Renal pelvis (tissue), 4 donors: ENCODE data around the gene MYLK. TPM values are rescaled to one million over a fixed set of nuclear protein-coding genes. Genes with fewer than 3 reads are reported as not detected.
"Not testable (repeated sequence)": the region's sequence is repeated elsewhere in the genome, so short reads cannot be mapped to it uniquely, and the experiment has no call there.

Experiments used
- DNase-seq: peaks from one replicate; pipeline ENCODE4 v3.0.0-alpha.2; 2013
- polyA plus RNA-seq, 3 donors: library from polyadenylated mRNA; unstranded; fragments of 120-200 nt; gene quantifications; one replicate each; pipeline ENCODE4 v1.2.1, GENCODE V29; 2013; ENCODE audit not compliant: insufficient read length in 3 of 3

MYLK gene
- polyA plus RNA-seq, 3 donors = 126 to 154 (median 144) TPM

- no peak for DNase-seq
These were observed 178.4 kb downstream of the MYLK start for GRCh38 chr3:123705488-123706285.

GRCh38 chr3:123703663-123704062 is 180.5 kb downstream of the MYLK start:
- not testable (repeated sequence) for DNase-seq

- DNase-seq = no peak
These were observed 181.4 kb downstream of the MYLK start for GRCh38 chr3:123702720-123703119.

- not testable (repeated sequence) for DNase-seq
These were observed 182.1 kb downstream of the MYLK start for GRCh38 chr3:123702057-123702456.

- DNase-seq = no peak
These were observed 183.1 kb downstream of the MYLK start for GRCh38 chr3:123700791-123701722.

- no peak for DNase-seq
These were observed 185.3 kb downstream of the MYLK start for GRCh38 chr3:123698813-123699212.

- no peak for DNase-seq
These were observed 187.3 kb downstream of the MYLK start for GRCh38 chr3:123696808-123697207.

- no peak for DNase-seq
These were observed 188.1 kb downstream of the MYLK start for GRCh38 chr3:123695731-123696640.

- no peak for DNase-seq
These were observed 189.0 kb downstream of the MYLK start for GRCh38 chr3:123695152-123695551.

GRCh38 chr3:123694366-123695087 is 189.6 kb downstream of the MYLK start:
- DNase-seq = peak; percentile 59

- no peak for DNase-seq
These were observed 190.4 kb downstream of the MYLK start for GRCh38 chr3:123693584-123694190.

GRCh38 chr3:123692671-123693070 is 191.5 kb downstream of the MYLK start:
- DNase-seq = no peak

GRCh38 chr3:123692041-123692440 is 192.1 kb downstream of the MYLK start:
- DNase-seq = no peak

GRCh38 chr3:123689831-123690230 is 194.3 kb downstream of the MYLK start:
- DNase-seq = no peak

- DNase-seq = no peak
These were observed 195.8 kb downstream of the MYLK start for GRCh38 chr3:123688241-123688747.

- DNase-seq = no peak
These were observed 196.8 kb downstream of the MYLK start for GRCh38 chr3:123687286-123687685.

GRCh38 chr3:123686251-123686650 is 197.9 kb downstream of the MYLK start:
- DNase-seq = no peak

- no peak for DNase-seq
These were observed 198.4 kb downstream of the MYLK start for GRCh38 chr3:123685780-123686179.

- no peak for DNase-seq
These were observed 199.5 kb downstream of the MYLK start for GRCh38 chr3:123684636-123685035.

GRCh38 chr3:123684209-123684608 is 199.9 kb downstream of the MYLK start:
- DNase-seq = no peak
